Thoracic aorta (tissue), 2 donors: ENCODE measurements around the gene TMEM218. TPM values are rescaled to one million over a fixed set of nuclear protein-coding genes. Genes with fewer than 3 reads are reported as not detected.

Experiments
- ATAC-seq: fragments of 150-250 bp; one replicate; pipeline ENCODE4 v1.8.0; 2017; ENCODE audit warnings: low read depth; ENCODE audit not compliant: insufficient number of reproducible peaks, low FRiP score
- DNase-seq: peaks from one replicate; pipeline ENCODE4 v3.0.0-alpha.2; 2020; ENCODE audit warnings: low spot score
- H3K27ac ChIP-seq, 2 donors: fragments of 200-600 bp; sonication (generic); 1 replicate in 1 of 2; 2 replicates in 1 of 2; pipeline ENCODE4 v1.5.1; 2016; ENCODE audit warnings: mild to moderate bottlenecking in 2 of 2, moderate library complexity in 2 of 2
- H3K27me3 ChIP-seq: fragments of 200-600 bp; sonication (generic); replicated peaks from 2 replicates; pipeline ENCODE4 v1.6.0; 2016; ENCODE audit warnings: mild to moderate bottlenecking; ENCODE audit not compliant: insufficient read depth
- H3K36me3 ChIP-seq: fragments of 200-600 bp; sonication (generic); one replicate; pipeline ENCODE4 v1.5.1; 2016
- H3K4me1 ChIP-seq, 2 donors: fragments of 200-600 bp; sonication (generic); 1 replicate in 1 of 2; 2 replicates in 1 of 2; pipeline versions ENCODE4 v1.5.1 to v1.6.0; 2016; ENCODE audit warnings: low read depth in 2 of 2, mild to moderate bottlenecking in 1 of 2; ENCODE audit not compliant: control insufficient read depth in 1 of 2
- H3K4me3 ChIP-seq: fragments of 200-600 bp; sonication (generic); 2 replicates; pipeline ENCODE4 v1.5.1; 2016; ENCODE audit warnings: mild to moderate bottlenecking
- H3K9me3 ChIP-seq: fragments of 200-600 bp; sonication (generic); 2 replicates; pipeline ENCODE4 v1.5.1; 2016
- total RNA-seq, 2 donors: library from RNA; depleted of rRNA; stranded (reverse); fragments of >200 nt; gene quantifications; one replicate each; pipeline versions ENCODE4 v1.1.0 to v1.2.3, GENCODE V29; 2016
- TF ChIP-seq, protein P1 (sequence below): fragments of 200-600 bp; sonication (generic); IDR thresholded peaks from one replicate; pipeline ENCODE4 v1.5.1; 2019; ENCODE audit warnings: antibody characterized with exemption

TMEM218 gene
- total RNA-seq, 2 donors from 2014 or later: 15.2 to 17.7 TPM

DNA sequence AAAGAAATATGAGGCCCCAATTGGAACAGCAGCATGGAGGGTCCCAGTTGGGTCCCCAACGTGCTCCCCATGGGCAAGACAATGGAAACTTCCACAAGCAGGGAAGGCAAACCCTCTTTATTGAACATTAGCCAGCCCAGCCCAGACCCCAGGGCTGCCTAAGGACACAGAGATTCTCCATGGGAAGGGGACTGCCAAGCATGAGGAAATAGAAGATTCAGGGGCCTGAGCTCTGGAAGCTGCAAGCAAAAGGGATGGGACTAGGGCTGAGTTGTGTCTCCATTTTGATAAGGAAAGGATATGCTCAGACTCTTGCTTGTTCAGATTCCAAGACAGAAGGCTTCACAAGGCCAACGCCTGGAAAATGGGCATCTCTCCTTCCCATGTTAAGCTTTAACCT lies 23.3 kb downstream of the TMEM218 start:
- Histone ChIP-seq H3K36me3 (no peaks in the 10 kb centered on the region), H3K4me1 (peaks cover 0 to 9% of the 10 kb centered on the region in 2 donors), H3K9me3 (no peaks in the 10 kb centered on the region), H3K27me3 (no peaks in the 10 kb centered on the region), H3K27ac (no peak overlapping the region), H3K4me3 (no peak overlapping the region)
- ATAC-seq (no peak), DNase-seq (no peak)
- TF ChIP-seq, protein P1, sequence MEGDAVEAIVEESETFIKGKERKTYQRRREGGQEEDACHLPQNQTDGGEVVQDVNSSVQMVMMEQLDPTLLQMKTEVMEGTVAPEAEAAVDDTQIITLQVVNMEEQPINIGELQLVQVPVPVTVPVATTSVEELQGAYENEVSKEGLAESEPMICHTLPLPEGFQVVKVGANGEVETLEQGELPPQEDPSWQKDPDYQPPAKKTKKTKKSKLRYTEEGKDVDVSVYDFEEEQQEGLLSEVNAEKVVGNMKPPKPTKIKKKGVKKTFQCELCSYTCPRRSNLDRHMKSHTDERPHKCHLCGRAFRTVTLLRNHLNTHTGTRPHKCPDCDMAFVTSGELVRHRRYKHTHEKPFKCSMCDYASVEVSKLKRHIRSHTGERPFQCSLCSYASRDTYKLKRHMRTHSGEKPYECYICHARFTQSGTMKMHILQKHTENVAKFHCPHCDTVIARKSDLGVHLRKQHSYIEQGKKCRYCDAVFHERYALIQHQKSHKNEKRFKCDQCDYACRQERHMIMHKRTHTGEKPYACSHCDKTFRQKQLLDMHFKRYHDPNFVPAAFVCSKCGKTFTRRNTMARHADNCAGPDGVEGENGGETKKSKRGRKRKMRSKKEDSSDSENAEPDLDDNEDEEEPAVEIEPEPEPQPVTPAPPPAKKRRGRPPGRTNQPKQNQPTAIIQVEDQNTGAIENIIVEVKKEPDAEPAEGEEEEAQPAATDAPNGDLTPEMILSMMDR: no peak

DNA sequence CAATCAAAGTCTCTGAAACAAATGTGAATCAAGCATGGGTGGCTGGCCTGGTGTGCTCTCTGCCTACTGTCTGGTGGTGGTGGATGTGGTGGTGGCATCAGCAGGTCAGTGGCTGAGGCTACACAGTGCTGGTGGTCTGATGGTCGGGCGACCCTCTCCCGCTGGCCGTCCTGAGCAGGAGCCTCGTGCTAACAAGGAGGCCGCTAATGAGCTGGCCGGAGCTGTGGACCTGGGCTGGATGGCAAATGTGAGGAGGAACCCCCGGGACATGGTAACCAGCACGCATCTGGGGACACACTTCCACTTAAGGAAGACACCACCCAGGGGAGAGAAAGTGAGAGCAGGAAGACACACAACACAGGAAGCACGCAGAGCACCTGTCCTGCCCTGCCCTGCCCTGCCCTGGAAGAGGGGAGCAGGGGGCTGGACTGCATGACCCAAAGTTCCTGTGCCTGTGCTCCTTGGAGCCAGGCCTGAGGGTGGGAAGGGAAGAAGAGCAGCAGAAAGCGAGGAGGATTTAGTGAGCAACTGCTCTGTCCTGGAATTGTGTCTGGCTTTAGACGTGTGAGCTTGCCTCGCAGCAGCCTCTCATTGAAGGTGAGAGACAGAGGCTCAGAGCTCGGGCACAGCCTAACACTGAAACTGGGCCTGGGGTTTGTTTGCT lies 24.7 kb downstream of the TMEM218 start:
- peaks cover 0 to 8% of the 10 kb centered on the region in 2 donors for H3K4me1 ChIP-seq
- H3K27ac ChIP-seq: no peak overlapping the region
- ATAC-seq: no peak
- no peaks in the 10 kb centered on the region for H3K36me3 ChIP-seq
- no peak overlapping the region for H3K4me3 ChIP-seq
- no peaks in the 10 kb centered on the region for H3K9me3 ChIP-seq
- TF ChIP-seq, protein P1: no peak
- DNase-seq: no peak
- no peaks in the 10 kb centered on the region for H3K27me3 ChIP-seq

DNA sequence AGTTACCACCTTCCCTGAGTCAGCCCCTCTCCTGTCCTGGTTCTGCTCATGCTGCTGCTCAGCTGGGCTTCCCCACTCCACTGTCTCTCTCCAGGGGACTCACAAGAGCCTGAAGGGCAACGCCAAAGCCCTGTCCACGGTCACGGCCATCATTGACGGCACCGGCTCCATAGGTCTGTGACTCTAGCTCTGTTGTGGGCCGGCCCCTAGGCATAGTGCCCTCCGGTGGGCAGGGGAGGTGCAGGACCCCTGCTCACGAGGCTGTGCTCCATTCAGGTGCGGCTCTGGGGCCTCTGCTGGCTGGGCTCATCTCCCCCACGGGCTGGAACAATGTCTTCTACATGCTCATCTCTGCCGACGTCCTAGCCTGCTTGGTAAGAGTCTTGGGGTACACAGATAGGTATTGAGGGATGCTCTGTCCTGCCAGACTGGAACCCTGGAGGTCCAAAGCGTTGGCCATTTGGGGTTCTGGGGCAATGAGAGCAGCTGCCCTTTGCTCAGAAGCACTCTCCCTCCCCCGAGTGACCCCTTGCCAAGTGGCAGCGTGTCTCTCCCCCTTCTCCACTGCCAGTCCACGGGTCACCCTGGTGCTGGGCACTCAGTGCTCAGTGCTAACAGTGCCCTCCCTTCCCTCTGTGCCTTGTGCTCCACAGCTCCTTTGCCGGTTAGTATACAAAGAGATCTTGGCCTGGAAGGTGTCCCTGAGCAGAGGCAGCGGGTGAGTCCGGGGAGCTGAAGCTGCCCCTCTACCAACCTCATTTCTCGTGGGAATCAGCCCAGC lies 25.9 kb downstream of the TMEM218 start:
- Histone ChIP-seq H3K36me3 (no peaks in the 10 kb centered on the region), H3K4me3 (no peak overlapping the region), H3K27me3 (no peaks in the 10 kb centered on the region), H3K4me1 (no peaks in the 10 kb centered on the region), H3K9me3 (no peaks in the 10 kb centered on the region), H3K27ac (no peak overlapping the region)
- TF ChIP-seq, protein P1: no peak
- no peak for DNase-seq
- ATAC-seq: no peak

DNA sequence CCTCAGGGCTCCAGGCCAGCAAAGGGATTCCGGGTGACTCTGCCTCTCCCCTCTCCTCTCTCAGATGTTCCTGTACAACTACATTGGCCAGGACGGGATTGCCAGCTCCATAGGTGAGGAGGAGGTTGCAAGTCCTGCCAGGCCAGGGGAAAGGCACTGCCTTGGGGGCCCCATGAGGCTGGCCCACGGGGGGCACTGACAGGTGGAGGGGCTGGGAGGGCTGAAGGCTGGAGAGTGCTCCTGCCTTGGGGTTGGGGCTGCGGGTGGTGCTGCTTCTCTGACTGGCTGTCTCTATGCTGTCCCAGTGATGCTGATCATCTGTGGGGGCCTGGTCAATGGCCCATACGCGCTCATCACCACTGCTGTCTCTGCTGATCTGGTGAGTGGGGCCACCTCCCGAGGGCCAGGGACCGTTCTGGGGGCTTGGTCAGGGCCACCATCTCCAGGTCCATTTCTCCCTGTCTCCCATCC lies 26.6 kb downstream of the TMEM218 start:
- H3K4me1 ChIP-seq: no peaks in the 10 kb centered on the region
- DNase-seq (no peak), ATAC-seq (no peak)
- TF ChIP-seq, protein P1: no peak
- H3K36me3 ChIP-seq: no peaks in the 10 kb centered on the region
- H3K27ac ChIP-seq: no peak overlapping the region
- no peak overlapping the region for H3K4me3 ChIP-seq
- no peaks in the 10 kb centered on the region for H3K9me3 ChIP-seq
- no peaks in the 10 kb centered on the region for H3K27me3 ChIP-seq

DNA sequence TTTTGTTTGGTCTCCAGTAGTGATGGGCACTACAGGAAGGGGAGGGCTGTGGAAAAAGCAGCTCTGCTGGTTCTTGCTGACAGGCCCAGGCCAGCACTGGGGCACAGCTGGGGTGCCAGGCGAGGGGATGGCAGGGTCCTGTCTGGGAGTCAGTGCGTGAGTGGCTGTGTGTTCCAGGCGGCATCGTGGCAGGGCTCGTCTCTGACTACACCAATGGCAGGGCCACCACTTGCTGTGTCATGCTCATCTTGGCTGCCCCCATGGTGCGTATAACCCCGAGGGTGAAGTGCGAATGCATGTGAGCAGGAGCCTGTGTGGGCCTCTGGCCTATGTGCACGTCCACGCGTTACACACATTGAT lies 27.4 kb downstream of the TMEM218 start:
- Histone ChIP-seq H3K27me3 (no peaks in the 10 kb centered on the region), H3K36me3 (no peaks in the 10 kb centered on the region), H3K27ac (no peak overlapping the region), H3K4me3 (no peak overlapping the region), H3K9me3 (no peaks in the 10 kb centered on the region), H3K4me1 (no peaks in the 10 kb centered on the region)
- TF ChIP-seq, protein P1: no peak
- DNase-seq (no peak), ATAC-seq (no peak)
